ENCODE measurements around the gene NECTIN3. TPM values are rescaled to one million over a fixed set of nuclear protein-coding genes. Genes with fewer than 3 reads are reported as not detected.

NECTIN3 gene
- total RNA-seq, 1 donor from 2014 or later, result 19.1 TPM

GRCh38 chr3:111081008-111081545, 9.5 kb downstream of the NECTIN3 start:
- no peak for DNase-seq (ENCODE audit: low spot score)

DNA sequence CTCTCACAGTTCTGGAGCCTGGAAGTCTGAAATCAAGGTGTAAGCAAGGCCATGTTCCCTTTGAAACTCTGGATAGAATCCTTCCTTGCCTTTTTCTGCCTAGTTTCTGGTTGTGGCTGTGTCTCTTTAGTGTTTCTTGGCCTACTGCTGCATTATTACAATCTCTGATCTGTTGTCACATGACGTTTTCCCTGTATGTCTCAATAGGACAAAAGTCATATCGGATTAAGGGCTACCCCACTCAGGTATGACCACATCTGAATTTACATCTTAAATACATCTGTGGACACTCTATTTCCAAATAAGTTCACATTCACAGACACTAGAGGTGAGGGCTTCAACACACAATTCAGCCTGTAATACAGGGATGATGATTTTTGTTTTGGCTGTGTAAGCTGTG, 13.3 kb downstream of the NECTIN3 start:
- no peak for DNase-seq (ENCODE audit: low spot score)

DNA sequence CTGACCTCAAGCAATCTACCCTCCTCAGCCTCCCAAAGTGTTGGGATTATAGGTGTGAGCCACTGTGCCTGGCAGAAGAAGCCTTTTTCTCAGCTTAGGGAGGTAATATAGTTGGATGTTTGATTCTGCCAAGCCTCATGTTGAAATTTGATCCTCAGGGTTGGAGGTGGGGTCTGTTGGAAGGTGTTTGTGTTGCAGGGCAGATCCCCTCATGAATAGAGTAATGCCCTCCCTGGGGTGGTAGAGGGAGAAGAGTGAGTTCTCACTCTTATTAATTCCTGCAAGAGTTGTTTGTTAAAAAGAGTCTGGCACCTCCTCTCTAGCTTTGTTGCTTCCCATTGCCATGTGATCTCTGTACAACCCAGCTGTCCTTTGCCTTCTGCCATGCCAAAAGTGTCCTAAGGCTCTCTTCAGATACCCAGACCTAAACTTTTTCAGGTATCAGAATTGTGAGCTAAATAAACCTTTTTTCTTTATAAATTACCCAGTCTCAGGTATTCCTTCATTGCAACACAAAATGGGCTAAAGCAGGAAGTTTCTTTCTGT, 16.4 kb downstream of the NECTIN3 start:
- no peak for DNase-seq (ENCODE audit: low spot score)

- no peak for DNase-seq (ENCODE audit: low spot score)
These were observed 25.0 kb downstream of the NECTIN3 start for GRCh38 chr3:111096487-111097209.

- no peak for DNase-seq (ENCODE audit: low spot score)
These were observed 32.2 kb downstream of the NECTIN3 start for GRCh38 chr3:111103807-111104206.

DNA sequence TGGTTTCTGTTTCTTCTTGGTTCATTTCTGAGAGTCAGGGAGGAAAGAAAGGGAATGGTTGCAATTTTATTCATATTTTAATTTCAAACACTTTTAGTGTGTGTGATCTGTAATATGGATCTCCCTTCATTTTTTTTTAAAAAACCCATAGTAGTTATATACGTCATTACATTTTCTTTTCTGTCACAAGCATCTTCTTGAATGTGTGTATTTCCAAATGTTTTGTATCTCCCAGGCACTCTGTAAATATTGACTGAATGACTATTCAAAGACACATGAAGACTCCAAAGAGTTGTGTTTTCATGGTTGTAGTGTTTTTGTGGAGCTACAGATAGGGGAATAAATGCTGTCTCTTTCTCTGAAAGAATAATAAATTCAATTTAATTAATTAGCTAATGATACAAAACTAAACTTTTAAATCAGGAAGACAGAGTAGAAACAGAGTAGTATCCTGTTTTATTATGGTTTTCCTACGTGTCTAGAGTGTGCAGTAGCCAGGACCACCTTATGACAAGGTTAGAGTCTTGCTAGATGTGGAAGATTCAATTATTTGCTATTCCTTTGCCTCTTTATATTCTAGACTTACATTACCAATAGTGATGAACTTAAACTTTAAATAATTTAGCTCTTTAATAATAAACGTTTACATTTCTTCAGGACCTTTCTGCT, 35.5 kb downstream of the NECTIN3 start:
- DNase-seq (ENCODE audit: low spot score), result no peak

- DNase-seq (ENCODE audit: low spot score), result no peak
These were observed 36.0 kb downstream of the NECTIN3 start for GRCh38 chr3:111107662-111108035.

DNA sequence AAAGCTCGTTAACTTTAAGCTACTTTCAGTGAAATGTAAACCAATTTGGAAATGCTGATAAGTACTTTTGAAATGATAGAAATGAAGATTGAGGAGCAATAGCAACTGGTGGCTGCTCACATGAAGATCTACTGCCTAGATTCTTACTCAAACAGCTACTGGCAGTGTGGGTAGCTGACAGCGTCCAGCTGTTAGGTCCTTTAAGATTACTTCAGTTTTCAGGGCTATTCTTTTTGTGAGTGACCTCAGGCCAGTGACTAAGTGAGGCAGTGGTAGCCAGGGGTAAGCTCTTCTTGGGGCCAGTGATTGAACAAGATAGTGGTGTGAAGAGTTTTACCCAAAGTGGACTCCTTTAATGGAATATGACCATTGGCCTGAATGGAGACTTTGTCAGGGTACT, 41.3 kb downstream of the NECTIN3 start:
- DNase-seq (ENCODE audit: low spot score), result no peak

DNA sequence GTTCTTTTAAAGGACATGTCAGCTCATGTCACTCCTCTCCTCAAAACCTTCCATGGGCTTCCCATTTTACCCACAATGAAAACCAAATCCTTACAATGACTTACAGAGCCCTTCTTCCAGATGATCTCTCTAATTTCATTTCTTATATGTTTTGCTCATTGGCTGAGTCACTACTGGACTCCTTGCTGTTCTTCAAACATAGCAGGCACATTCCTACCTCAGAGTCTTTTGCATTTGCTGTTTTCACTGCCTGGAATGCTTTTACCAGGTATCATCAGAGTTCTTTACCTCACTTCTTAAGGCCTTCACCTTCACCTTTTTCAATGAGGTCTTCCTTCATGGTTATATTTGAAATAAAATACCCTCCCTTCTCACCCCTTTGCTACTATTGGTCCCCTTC, 57.3 kb downstream of the NECTIN3 start:
- DNase-seq (ENCODE audit: low spot score), result no peak

GRCh38 chr3:111130827-111131226, 59.2 kb downstream of the NECTIN3 start:
- DNase-seq (ENCODE audit: low spot score), result no peak

DNA sequence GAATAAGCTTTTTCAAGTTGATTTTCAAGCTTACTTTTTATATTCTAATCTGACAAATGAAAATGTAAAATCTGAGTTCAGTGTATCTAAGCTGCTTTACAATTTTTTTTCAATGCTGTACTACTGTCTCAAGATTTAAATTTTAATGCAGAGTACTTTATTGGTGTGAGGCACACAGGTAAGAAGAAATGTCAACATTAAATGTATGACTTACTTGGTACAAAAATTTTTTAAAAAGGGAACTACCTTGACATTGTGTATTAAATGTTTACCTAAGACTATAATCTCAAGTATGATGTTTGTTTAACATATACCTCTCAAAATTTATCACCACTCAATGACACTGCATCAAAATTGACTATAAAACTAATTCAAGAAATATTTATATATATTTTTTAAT, 62.7 kb downstream of the NECTIN3 start:
- DNase-seq (ENCODE audit: low spot score), result no peak

GRCh38 chr3:111151438-111151837, 79.8 kb downstream of the NECTIN3 start:
- DNase-seq (ENCODE audit: low spot score), result no peak

DNA sequence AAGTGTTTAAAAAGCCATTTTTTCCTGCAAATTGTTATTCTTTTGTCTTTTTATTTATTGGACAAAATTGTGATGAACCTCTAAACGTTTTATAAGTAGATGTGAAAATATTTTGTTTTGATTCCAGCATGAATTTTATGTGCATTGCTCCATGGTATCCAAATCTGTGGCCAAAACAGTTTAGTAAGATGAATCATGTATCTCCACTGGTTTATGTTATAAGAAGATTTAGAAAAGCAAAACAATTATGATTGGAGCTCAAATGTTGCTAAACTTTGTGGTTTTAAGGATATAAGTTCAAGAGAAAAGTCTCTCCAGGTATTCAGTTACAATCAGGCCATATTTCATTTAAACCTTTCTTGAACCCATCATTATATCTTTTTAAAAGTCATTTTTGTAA, 80.9 kb downstream of the NECTIN3 start:
- DNase-seq (ENCODE audit: low spot score), result no peak

GRCh38 chr3:111156517-111156916, 84.9 kb downstream of the NECTIN3 start:
- no peak for DNase-seq (ENCODE audit: low spot score)

DNA sequence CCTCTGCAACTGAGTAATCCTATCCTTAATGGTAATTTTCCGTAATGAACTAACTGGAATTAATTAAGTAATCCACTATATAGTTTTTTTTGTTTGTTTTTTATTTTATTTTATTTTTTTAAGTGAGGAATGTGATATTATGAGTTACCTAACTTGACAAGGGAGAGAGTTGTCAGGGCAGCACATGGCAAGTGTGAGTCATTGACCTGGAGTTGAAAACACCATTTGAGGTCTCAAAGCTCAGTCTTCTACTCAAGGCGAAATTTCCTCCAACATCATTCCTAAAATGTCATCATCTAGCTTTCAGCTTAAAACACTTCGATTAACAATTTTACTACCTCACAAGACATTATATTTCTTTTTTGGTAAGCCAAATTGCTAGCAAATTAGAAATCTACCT, 87.8 kb downstream of the NECTIN3 start:
- DNase-seq (ENCODE audit: low spot score), result no peak

GRCh38 chr3:111164621-111165020, 93.0 kb downstream of the NECTIN3 start:
- no peak for DNase-seq (ENCODE audit: low spot score)

DNA sequence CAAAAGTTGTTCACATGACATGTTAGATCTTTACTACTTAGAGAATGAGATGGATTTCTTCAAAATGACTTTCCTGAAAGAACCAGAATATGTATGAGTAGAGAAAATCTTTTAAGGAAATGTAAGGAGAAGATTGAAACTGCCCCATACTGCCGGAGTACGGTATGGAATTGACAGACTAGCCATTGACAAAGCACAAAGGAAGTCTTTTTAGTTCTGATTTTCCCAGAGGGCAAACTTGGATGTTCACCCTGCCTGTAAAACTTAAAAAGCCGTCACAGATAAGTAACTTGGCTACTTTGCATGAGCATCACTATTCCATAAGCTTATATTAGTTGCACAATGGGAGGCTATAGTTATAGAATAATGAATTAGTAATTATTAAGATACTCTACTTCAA, 93.8 kb downstream of the NECTIN3 start:
- no peak for DNase-seq (ENCODE audit: low spot score)

- no peak for DNase-seq (ENCODE audit: low spot score)
These were observed 101.8 kb downstream of the NECTIN3 start for GRCh38 chr3:111173328-111173900.

- DNase-seq (ENCODE audit: low spot score), result no peak
These were observed 102.3 kb downstream of the NECTIN3 start for GRCh38 chr3:111173906-111174305.

GRCh38 chr3:111190518-111190917, 118.9 kb downstream of the NECTIN3 start:
- no peak for DNase-seq (ENCODE audit: low spot score)

DNA sequence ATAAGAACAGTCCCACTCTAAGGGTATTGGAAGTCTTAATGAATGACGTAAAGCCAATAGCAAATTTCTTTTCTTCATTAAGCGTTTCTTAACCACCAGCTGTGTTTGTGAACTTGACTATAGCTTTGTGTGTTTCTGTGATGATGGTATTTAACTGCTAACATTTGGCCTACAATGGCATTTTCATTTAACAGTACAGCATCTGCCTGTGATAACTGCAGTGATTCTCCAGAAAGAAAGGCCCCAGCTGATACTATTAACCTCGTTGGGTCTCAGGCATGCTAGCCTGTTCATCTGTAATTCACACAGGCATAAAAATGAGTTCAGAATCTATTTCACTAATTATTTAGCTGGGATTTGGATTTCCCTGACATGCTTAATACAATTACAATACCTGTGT, 121.9 kb downstream of the NECTIN3 start:
- DNase-seq (ENCODE audit: low spot score), result no peak

- no peak for DNase-seq (ENCODE audit: low spot score)
These were observed 122.4 kb downstream of the NECTIN3 start for GRCh38 chr3:111194048-111194447.

GRCh38 chr3:111197485-111197884, 125.9 kb downstream of the NECTIN3 start:
- no peak for DNase-seq (ENCODE audit: low spot score)

All from ureter (tissue), 1 donor.